ENCODE data around the gene OBSCN.

OBSCN gene

DNA sequence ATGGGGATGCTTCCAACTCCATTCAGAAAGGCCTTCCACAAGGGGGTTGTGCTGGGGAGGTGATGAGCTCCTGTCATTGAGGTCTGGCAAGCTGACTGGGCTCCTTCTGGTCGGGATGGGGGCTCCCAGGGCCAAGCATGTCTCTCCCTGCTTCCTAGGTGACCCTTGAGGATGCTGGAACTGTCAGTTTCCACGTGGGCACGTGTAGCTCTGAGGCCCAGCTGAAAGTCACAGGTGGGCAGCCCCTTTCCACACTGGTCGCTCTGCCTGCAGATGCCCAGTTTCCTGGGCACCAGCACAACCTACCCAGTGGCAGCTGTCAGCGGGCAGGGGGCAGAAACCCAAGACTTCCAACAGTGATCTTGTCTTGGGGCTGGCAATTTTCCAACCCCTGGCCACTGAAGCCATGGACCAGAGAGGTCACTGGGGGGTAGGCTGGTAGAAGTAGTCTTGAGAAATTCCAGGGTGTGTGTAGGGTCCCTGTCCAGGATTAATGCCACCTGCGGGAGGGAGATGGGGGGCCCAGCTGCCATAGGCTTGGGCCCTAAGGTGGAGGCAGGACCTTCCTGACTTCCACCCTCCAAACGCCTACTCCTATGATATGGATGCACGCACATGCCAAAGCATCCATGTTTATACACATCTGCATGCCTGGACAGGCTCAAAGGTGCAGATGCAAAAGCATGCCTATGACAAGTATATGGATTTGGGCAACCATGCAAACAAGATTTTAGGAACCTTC lies 101.7 kb downstream of the OBSCN start:
- no peak for DNase-seq

DNA sequence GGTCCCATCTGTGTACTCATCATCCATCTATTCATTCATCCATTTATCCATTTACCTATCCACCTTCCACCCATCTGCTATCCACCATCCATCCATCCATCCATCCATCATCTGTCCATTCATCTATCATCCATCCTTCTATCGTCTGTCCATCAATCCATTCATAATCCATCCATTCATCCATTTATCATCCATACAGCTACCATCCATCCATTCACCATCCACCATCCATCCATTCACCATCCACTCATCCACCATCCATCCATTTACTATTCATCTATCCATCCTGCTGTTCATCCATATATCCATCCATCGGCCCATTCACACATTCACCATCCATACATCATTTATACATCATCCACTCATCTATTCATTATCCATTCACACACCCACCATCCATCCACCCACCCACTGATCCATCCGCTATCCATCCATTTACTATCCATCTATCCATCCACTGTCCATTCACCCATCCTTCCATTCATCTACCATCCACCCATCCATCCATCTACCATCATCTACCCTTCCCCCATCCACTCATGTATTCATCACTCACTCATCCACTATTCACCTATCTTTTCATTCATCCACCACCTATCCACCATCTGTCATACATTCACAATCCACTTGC lies 102.4 kb downstream of the OBSCN start:
- DNase-seq = no peak

DNA sequence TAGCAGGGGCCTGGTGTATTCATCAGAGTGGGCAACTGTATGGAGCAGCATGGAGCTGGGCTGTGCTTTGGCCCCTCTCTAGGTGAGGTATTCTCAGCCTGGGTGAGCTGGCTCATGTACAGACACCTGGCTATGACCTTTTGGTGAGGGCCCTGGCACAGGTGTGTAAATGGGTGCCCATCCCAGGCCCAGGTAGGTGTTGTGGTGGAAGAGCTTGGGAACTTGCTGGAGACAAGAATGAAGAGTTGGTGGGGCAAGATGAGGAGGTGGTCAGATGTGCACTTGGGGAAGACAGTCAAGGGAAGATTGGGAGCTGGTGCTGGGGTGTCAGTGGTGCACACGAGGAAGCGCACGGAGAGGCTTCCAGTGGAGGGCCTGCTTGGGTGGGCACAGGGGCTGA lies 103.2 kb downstream of the OBSCN start:
- no peak for DNase-seq

DNA sequence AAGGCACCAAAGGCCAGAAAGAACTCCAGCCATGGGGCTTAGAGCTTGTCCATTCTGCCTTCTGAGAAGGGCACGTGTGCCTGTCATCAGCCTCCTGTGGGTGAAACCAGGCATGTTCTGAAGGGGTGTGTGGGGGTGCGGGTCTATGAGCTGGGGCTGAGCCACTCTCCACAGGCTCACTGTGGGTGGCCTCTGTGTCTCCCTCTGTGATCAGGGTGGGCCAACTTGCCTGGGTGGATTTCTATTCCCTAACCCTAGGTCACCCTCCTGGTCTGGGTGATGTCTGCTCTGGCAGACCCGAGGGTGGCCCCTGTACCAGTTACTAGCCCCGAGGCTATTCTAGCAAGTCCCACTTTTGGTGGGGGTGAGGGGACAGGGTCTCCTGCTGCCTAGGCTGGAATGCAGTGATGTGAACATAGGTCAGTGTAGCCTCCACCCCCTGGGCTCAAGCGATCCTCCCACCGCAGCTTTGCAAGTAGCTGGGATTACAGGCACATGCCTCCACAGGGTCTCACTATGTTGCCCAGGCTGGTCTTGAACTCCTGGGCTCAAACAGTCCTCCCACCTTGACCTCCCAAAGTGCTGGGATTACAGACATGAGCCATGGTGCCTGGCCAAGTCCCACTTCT lies 104.4 kb downstream of the OBSCN start:
- no peak for DNase-seq

DNA sequence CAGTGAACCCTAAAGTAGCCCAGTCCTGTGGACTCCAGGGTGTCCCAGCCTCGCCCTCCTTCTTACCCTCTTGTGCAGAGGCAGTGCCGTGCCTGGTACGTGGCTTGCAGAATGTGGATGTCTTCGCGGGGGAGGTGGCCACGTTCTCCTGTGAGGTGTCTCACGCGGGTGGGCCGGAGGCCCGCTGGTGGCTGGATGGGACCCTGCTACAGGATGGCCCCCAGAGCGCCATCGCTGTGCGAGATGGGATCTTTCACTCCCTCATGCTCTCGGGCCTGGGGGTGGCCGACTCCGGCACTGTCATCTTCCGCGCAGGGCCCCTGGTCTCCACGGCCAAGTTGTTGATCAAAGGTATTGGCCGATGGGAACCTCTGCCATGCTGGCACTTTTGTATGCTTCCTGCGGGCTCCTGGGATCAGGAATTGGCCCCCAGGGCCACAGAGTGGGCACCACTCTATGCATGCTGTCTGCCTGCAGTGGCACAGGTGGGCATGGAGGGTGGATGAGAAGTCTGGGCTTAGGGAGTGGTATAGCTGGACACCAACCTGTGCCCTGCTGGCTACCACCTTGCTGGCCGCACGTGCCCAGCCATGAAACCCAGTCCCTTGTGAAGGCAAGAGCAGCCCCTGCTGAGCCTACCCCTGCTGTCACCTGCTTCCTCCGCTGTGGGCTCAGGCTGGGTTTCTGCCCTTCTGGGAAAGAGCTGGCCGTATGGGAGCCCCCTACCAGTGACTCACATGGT lies 105.9 kb downstream of the OBSCN start:
- no peak for DNase-seq

DNA sequence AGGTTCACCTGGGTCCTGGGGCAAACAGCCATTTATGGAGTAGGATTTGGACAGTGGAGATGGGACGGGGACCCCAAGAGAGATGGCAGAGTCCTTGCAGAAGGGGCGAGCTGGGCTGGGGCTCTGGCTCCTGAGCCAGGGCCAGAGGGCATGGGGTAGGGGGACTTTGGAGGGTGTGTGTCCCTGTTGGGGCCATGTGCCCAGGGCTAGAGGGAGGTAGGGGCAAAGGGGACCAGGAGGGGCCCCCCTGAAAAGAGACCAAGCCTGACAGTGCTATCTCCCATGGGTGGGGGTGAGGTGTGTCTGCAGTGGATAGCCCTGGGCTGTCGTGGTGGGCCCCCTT lies 106.4 kb downstream of the OBSCN start:
- no peak for DNase-seq

DNA sequence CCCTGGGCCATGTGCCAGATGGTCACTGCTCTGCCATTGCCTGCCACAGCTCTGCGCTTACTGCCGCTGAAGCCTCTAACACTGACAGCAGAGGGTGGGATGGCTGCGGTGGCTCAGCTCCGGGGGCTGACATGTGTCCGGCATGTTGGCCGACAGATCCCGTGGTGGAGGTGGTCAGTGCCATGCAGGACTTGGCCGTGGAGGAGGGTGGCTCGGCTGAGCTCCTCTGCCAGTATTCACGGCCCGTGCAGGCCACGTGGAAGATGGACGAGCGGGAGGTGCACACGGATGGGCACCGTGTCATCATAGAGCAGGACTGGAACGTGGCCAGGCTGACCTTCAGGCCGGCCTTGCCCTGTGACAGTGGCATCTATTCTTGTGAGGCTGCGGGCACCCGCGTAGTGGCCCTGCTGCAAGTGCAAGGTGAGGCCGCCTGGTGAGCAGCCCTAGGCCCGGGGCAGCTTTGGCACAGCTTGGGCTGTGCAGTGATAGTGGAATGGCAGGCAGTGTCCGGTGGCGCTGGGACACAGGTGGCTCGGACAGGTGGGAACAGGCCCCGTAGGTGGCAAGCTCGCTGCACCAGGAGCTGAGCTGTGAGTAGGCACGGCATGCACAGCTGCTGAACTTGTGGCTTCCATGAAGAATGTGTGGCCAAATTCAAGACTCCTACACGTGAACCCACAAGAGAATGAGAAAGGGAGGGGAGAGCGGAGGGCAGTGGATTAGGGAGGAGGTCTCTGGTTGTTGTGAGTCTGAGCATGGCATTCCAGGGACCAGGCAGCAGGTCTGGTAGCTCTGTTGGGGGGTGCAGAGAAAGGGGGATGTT lies 107.0 kb downstream of the OBSCN start:
- DNase-seq = no peak

DNA sequence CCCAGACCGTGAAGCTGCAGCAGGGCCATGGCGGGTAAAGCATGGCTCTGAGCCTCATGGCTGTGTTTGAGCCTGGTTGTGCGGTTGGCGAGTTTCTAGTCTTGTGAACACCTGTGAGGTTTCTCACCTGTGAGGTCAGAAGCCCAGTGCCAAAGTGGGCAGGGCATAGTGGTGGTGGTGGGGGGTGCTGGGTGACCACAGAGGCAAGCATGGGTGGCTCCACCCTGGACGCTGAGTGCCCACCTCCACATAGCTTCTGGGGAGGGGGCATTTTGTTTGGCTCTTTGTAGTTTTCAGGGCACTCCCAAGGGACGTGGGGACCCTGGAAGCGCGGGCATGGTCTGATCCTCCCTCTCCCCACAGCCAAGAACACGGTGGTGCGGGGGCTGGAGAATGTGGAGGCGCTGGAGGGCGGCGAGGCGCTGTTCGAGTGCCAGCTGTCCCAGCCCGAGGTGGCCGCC lies 107.7 kb downstream of the OBSCN start:
- no peak for DNase-seq

DNA sequence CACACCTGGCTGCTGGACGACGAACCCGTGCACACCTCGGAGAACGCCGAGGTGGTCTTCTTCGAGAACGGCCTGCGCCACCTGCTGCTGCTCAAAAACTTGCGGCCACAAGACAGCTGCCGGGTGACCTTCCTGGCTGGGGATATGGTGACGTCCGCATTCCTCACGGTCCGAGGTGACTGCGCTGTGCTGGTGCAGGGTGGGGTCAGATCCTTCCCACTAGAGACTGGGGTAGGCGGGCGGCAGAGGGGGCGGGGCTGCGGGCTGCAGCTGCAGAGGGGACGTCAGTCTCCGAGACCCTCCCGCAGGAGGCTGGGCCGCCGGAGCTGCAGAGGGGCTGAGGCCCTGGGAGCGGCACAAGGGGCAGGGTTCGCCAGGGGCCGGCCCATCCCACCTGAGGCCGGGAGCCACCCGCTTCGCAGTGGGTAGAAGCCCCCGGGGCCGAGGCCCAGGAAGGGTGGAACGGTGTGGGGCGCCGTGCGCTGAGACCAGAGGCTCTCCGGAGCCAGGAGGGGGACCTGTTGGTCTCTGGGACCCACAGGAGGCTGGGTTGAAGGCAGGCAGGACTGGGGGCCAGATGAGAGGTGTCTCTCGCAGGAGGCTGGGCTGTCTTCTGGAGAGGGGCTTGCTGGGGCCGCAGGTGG lies 108.2 kb downstream of the OBSCN start:
- no peak for DNase-seq

DNA sequence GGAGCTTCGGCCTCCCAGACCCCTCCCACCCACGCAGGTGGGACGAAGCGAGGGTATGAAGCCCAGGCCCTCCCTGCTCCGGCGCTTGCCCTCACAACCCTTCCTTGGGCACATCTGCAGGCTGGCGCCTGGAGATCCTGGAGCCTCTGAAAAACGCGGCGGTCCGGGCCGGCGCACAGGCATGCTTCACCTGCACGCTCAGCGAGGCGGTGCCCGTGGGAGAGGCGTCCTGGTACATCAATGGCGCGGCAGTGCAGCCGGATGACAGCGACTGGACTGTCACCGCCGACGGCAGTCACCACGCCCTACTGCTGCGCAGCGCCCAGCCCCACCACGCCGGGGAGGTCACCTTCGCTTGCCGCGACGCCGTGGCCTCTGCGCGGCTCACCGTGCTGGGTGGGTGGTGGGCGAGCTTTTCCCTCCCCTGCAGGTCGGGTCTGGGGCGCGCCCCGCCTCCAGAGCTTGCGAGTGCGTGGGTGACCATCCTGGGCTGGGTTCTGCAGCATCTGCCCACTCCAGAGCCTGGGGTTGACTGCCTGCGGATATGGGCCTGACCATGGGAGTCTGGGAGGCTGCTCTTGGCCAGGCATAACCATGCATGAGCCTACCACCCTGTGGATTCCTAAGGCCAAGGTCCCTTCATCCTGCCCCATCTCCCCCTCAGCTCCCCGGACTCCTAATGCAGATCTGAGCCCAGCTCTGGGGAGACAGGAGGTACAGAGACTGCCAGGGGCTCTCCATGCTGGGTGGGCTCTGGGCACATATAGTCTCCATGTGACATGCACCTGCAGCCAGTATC lies 108.9 kb downstream of the OBSCN start:
- no peak for DNase-seq

DNA sequence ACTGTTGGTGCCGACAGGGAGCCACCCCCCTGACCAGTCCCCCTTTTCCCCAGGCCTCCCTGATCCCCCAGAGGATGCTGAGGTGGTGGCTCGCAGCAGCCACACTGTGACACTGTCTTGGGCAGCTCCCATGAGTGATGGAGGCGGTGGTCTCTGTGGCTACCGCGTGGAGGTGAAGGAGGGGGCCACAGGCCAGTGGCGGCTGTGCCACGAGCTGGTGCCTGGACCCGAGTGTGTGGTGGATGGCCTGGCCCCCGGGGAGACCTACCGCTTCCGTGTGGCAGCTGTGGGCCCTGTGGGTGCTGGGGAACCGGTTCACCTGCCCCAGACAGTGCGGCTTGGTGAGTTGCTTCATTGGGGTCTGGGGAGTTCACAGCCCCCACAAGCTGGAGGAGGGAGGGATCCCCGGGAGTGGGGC lies 109.6 kb downstream of the OBSCN start:
- no peak for DNase-seq

DNA sequence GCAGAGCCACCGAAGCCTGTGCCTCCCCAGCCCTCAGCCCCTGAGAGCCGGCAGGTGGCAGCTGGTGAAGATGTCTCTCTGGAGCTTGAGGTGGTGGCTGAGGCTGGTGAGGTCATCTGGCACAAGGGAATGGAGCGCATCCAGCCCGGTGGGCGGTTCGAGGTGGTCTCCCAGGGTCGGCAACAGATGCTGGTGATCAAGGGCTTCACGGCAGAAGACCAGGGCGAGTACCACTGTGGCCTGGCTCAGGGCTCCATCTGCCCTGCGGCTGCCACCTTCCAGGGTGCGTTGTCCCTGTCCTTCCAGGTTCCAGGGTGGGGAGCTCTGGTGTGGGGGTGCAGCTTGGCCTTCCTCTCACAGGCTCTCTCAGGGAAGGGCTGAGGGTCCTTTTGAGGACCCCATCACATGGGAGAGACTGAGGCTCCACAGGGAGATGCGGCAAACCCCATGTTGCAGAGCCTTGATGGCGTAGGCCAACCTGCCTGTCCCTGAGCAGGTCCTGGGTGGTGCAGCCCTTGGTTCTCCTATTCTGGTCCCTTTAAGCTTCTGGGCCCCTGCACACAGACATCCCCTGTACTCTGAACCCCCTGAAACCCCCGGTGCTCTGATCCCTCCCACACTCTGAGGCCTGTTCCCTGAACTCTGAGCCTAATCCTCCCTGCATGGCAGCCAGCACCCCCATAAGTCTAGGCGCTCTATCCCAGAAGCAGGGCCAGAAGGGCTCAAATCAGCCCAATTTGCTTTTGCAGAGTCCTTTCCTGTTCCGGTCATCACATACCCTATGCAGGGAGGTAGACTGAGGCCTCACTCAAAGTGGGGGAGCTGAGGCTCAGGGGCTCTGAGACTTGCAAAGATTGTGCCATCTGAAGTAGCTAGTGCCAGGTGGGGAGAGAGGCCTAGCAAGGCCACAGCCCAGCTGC lies 110.3 kb downstream of the OBSCN start:
- no peak for DNase-seq

DNA sequence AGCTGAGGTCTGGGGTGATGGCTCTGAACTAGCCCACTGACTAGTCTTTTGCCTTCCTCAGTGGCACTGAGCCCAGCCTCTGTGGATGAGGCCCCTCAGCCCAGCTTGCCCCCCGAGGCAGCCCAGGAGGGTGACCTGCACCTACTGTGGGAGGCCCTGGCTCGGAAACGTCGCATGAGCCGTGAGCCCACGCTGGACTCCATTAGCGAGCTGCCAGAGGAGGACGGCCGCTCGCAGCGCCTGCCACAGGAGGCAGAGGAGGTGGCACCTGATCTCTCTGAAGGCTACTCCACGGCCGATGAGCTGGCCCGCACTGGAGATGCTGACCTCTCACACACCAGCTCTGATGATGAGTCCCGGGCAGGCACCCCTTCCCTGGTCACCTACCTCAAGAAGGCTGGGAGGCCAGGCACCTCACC lies 111.0 kb downstream of the OBSCN start:
- no peak for DNase-seq

DNA sequence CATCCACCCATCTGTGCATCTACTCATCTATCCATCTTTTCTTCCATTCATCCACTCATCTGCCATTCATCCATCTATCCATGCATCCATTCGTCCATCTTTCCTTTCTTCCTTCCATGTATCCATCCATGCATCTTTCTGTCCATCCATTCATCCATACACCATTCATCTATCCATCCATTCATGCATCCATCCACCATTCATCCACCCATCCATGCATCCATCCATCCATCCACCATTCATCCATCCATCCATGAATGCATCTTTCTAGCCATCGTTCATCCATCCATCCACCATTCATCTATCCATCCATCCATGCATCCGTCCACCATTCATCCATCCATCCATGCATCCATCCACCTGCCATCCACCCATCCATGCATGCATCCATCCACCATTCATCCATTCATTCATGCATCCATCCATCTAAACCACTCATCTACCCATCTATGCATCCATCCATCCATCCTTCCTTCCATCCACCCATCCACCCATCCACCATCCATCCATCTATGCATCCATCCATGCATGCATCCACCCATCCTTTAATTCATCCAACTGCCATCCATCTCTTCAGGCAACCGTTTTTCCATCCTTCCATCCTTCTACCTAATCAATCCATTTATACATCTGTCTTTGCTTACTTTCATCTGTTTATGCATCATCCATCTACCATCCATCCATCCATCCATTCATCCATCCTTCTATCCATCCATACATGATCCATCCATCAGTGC lies 111.7 kb downstream of the OBSCN start:
- DNase-seq = no peak

DNA sequence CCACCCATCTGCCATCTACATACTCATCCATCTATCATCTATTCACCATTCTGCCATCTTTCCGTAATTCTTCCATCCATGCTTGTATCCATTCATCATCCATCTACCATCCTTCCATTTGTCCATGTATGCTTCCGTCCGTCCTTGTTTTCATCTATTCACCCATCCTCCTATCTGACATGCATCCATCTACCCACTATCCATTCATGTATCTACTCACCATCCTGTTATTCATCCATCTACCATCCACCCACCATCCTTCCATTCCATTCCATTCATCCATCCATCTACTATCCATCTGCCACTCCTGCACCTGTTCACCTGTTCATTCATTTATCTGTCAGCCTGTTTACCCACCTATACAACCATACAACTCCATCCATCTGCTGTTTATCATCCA lies 112.5 kb downstream of the OBSCN start:
- DNase-seq = no peak

DNA sequence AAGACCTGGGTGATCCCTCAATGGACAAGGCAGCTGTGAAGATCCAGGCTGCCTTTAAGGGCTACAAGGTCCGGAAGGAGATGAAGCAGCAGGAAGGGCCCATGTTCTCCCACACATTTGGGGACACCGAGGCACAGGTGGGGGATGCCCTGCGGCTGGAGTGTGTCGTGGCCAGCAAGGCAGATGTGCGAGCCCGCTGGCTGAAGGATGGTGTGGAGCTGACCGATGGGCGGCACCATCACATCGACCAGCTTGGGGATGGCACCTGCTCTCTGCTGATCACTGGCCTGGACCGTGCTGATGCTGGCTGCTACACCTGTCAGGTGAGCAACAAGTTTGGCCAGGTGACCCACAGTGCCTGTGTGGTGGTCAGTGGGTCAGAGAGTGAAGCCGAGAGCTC lies 113.6 kb downstream of the OBSCN start:
- no peak for DNase-seq

DNA sequence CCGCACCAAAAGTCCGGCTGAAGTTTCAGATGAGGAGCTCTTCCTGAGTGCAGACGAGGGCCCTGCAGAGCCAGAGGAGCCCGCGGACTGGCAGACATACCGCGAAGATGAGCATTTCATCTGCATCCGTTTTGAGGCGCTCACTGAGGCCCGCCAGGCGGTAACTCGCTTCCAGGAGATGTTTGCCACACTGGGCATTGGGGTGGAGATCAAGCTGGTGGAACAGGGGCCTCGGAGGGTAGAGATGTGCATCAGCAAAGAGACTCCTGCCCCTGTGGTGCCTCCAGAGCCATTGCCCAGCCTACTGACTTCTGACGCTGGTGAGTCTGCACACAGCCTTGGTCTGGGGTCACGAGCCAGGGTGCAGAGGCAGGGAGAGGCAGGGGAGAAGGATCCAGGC lies 114.1 kb downstream of the OBSCN start:
- DNase-seq = no peak

DNA sequence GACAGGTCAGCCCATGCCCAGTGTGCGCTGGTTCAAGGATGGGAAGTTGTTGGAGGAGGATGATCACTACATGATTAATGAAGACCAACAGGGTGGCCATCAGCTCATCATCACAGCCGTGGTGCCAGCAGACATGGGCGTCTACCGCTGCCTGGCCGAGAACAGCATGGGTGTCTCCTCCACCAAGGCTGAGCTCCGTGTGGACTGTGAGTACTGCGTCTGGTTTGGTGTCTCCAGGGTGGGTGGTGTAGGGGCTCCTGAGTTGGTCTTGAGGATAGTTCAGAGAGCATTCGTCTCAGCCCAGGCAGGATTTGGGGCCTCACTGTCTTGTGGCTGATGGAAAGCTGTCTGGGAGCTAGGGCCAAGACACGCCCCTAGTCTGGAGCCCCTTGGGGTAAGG lies 115.6 kb downstream of the OBSCN start:
- DNase-seq = no peak

DNA sequence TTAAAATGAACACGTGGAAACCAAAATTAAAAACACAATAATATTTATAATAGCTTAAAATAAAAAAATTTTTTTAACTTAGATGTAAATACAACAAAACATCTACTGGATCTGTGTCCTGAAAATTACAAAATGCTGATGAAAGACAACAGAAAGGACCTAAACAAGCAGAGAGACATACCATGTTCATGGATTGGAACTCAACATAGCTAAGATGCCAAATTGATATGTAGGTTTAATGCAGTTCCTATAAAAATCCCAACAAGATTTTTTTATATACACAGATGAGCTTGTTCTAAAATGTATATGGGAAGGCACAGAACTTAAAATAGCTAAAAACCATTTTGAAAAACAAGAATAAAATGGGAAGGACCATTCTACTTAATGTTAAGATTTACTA lies 117.4 kb downstream of the OBSCN start:
- no peak for DNase-seq

DNA sequence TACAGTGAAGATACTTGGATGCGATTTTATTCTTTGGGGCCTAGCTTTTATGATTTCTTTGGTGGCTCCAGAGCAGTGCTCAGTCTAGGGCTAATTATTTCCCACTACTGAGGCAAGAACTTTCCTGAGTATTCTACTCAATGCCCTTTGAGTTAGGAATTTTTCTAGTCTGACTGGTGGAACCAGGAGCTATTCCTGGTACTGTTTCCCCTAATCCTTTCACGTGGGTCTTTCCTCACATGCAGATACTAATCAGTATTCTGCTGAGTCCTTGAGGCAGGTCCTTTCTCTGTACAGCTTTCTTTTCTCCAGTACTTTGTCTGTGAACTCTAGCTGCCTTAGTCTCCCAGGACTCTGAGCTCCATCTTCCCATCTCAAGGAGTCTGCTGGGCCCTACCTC lies 122.0 kb downstream of the OBSCN start:
- no peak for DNase-seq

Data from suppressor macrophage treated with lipopolysaccharide for 1 hour (primary cell).